Measurements from ENCODE around the gene POSTN. TPM values are rescaled to one million over a fixed set of nuclear protein-coding genes. Genes with fewer than 3 reads are reported as not detected.

POSTN gene
- total and polyA plus RNA-seq, 4 donors, result 1.0 to 10.9 (median 1.3) TPM

GRCh38 chr13:37617173-37617572 lies 18.6 kb upstream of the POSTN start:
- Histone ChIP-seq H3K4me1 (ENCODE audit: control insufficient read depth in 4 of 4, insufficient read depth in 4 of 4, low read length in 3 of 4) (no peaks in the 10 kb centered on the region), H3K4me3 (ENCODE audit: low read depth in 1 of 3, low read length in 3 of 3) (no peak overlapping the region), H3K36me3 (ENCODE audit: control insufficient read depth in 4 of 4, insufficient read depth in 3 of 4, low read depth in 1 of 4, low read length in 3 of 4) (no peaks in the 10 kb centered on the region), H3K9ac (ENCODE audit: low read depth in 1 of 2, low read length in 2 of 2) (no peak overlapping the region), H3K27ac (ENCODE audit: low read depth in 1 of 2, low read length in 2 of 2) (no peak overlapping the region), H3K27me3 (ENCODE audit: control insufficient read depth in 4 of 4, insufficient read depth in 4 of 4, low read length in 3 of 4) (no peaks in the 10 kb centered on the region), H3K9me3 (ENCODE audit: control insufficient read depth in 4 of 4, low read length in 3 of 4) (no peaks in the 10 kb centered on the region)
- TF ChIP-seq, protein P1, sequence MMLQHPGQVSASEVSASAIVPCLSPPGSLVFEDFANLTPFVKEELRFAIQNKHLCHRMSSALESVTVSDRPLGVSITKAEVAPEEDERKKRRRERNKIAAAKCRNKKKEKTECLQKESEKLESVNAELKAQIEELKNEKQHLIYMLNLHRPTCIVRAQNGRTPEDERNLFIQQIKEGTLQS (IDR thresholded peaks at IDR 0.05), result no peak
- no peak for TF ChIP-seq SP1 (IDR thresholded peaks at IDR 0.05)
- TF ChIP-seq RXRA (IDR thresholded peaks at IDR 0.05), result no peak
- no peak for TF ChIP-seq FOXA1 (IDR thresholded peaks at IDR 0.05)
- no peak for TF ChIP-seq FOXA2 (IDR thresholded peaks at IDR 0.05)
- no peak for TF ChIP-seq YY1 (IDR thresholded peaks at IDR 0.05)
- no peak for TF ChIP-seq HNF4G (IDR thresholded peaks at IDR 0.05)
- TF ChIP-seq, protein P2, sequence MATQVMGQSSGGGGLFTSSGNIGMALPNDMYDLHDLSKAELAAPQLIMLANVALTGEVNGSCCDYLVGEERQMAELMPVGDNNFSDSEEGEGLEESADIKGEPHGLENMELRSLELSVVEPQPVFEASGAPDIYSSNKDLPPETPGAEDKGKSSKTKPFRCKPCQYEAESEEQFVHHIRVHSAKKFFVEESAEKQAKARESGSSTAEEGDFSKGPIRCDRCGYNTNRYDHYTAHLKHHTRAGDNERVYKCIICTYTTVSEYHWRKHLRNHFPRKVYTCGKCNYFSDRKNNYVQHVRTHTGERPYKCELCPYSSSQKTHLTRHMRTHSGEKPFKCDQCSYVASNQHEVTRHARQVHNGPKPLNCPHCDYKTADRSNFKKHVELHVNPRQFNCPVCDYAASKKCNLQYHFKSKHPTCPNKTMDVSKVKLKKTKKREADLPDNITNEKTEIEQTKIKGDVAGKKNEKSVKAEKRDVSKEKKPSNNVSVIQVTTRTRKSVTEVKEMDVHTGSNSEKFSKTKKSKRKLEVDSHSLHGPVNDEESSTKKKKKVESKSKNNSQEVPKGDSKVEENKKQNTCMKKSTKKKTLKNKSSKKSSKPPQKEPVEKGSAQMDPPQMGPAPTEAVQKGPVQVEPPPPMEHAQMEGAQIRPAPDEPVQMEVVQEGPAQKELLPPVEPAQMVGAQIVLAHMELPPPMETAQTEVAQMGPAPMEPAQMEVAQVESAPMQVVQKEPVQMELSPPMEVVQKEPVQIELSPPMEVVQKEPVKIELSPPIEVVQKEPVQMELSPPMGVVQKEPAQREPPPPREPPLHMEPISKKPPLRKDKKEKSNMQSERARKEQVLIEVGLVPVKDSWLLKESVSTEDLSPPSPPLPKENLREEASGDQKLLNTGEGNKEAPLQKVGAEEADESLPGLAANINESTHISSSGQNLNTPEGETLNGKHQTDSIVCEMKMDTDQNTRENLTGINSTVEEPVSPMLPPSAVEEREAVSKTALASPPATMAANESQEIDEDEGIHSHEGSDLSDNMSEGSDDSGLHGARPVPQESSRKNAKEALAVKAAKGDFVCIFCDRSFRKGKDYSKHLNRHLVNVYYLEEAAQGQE (IDR thresholded peaks at IDR 0.05), result no peak
- no peak for TF ChIP-seq HNF4A (conservative IDR thresholded peaks at IDR 0.05)
- TF ChIP-seq, protein P3, sequence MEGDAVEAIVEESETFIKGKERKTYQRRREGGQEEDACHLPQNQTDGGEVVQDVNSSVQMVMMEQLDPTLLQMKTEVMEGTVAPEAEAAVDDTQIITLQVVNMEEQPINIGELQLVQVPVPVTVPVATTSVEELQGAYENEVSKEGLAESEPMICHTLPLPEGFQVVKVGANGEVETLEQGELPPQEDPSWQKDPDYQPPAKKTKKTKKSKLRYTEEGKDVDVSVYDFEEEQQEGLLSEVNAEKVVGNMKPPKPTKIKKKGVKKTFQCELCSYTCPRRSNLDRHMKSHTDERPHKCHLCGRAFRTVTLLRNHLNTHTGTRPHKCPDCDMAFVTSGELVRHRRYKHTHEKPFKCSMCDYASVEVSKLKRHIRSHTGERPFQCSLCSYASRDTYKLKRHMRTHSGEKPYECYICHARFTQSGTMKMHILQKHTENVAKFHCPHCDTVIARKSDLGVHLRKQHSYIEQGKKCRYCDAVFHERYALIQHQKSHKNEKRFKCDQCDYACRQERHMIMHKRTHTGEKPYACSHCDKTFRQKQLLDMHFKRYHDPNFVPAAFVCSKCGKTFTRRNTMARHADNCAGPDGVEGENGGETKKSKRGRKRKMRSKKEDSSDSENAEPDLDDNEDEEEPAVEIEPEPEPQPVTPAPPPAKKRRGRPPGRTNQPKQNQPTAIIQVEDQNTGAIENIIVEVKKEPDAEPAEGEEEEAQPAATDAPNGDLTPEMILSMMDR (IDR thresholded peaks at IDR 0.05; ENCODE audit: low read depth, low read length, missing input control), result no peak
- TF ChIP-seq ZBTB33 (IDR thresholded peaks at IDR 0.05), result no peak
- TF ChIP-seq GABPA (IDR thresholded peaks at IDR 0.05 in 1 of 2, conservative IDR thresholded peaks at IDR 0.05 in 1 of 2), result no peak
- no peak for TF ChIP-seq EGR1 (IDR thresholded peaks at IDR 0.05; ENCODE audit: low read depth in 2 of 2)
- no peak for TF ChIP-seq NR2F2 (IDR thresholded peaks at IDR 0.05)
- no peak for TF ChIP-seq JUND (IDR thresholded peaks at IDR 0.05)
- no peak for TF ChIP-seq RAD21 (IDR thresholded peaks at IDR 0.05)
- TF ChIP-seq TAF1 (conservative IDR thresholded peaks at IDR 0.05), result no peak
- TF ChIP-seq, protein P4, sequence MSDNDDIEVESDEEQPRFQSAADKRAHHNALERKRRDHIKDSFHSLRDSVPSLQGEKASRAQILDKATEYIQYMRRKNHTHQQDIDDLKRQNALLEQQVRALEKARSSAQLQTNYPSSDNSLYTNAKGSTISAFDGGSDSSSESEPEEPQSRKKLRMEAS (IDR thresholded peaks at IDR 0.05), result no peak
- no peak for DNase-seq (ENCODE audit: low spot score)
- WGBS, result 49% methylated on average over 1 of the region's 1 CpG

Measured in liver (tissue), 9 donors.